HG03095 (cell line): ENCODE results near the gene FLT1.
A peak's percentile ranks its signal among the peaks of the same experiment; 100 is the strongest.

Experiments used
- ATAC-seq: cut with Tn5 transposase; IDR thresholded peaks from one replicate; pipeline ENCODE4 v1.9.1; 2021; ENCODE audit warnings: moderate library complexity; ENCODE audit not compliant: unreplicated experiment

Gene FLT1

DNA sequence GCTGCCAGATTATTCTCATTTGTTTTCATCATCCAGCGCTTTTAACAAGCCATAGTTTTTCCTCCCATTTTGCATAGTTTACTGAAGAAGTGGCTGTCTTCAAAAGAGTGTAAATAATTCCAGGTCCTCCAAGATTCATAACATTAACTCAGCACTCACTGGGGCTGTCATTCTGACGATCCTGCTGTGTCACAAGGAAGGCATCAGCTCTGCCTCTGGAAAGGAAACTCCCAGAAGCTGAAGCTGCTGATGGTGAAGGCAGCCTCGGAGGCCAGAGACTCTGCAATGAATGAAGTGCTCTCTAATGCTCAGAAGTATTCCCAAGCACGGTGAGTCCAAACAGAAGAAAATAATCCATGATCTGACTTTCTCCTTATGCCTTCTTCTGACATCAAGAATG lies 60.0 kb downstream of the FLT1 start:
- ATAC-seq: no peak

DNA sequence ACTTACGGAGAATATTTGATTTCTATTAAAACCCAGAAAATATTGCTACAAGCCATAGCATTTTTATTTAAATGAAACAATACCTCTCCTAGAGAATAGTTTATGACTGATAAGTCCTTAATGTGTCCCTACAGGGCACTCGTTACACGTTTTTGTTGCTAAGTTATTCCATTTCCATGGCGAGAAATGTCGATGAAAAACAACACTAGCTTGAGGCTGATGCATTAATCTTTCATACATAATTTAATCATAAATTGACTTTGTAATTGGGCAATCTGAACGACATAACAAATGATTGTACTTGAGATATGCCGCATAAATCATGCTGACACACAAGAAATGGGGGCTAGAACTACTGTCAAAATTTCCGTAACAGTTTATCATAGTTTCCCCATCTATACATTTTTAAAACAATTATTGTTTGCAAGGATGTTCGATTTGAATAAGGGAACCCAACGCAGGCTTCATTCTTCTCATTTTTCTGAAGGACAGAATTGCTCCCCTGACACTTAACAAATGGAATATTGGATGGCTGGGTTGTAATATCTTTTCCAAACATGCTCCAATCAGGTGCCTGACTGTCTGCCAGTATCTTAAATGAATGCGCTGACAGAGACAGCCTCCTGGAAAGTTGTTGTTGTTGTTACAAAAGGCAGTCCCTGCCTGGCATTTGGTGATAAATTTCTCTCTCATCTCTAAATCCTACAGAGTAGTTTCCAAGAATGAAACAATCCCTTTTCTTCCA lies 61.9 kb downstream of the FLT1 start:
- no peak for ATAC-seq

DNA sequence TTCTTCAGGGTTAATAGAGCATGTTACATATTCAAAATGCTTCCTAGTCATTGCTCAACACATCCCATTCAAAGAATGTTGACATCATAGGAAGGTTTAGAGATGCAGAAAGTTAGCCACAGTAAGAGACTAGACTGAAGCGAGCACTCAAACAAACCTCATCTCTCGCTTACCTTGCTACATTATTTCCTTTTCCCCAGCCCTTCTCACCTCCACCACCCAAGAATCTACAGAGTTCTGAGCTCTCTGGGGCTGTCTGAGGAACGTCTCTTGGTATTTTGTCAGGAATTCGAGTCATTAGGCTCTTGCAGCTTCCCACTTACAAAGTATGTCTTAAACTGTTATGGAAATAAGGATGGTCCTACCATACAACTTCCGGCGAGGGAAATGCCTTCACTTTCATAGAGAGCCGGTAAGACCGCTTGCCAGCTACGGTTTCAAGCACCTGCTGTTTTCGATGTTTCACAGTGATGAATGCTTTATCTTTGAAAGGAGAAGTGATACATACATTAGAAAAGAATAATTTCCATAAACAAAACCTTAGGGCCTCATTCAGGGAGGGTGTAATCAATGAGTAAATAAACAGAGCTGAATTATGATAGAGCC lies 65.1 kb downstream of the FLT1 start:
- ATAC-seq: peak; percentile 93

DNA sequence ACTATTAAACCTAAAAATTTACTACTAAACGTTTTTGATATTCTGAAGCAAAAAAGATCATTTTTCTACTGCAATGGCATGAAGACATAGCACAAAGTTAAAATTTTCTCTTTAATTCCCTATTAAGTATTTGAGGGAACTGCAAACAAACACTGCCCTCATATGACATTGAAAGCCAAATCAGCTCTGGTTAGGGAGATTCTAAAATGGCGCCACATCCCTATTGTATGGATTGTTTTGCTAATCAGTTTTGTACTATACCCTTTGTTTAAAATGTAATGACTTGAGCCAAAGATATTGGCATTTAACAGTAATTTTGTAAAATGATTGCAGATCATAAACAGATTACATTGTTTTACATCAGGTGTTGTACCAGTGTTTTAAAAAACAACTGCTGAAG lies 65.8 kb downstream of the FLT1 start:
- ATAC-seq: no peak

DNA sequence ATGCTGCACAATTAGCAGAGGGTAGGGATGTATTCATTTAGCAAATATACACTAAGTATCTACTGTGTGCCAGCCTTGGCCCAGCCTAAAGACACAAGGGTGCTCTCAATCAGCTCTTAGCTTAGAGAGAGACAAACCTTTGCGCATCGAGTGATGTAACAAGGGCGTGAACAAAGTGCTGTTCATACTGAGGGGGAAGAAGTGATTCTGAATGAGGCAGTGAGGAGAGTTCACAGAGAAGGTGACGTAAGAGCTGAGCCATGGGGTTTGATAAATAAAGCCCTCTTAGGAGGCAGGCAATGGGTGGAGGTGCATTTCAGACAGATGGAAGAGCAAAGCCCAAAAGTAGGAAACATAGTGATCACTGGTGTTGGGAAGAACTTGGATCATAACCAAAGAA lies 68.5 kb downstream of the FLT1 start:
- no peak for ATAC-seq

DNA sequence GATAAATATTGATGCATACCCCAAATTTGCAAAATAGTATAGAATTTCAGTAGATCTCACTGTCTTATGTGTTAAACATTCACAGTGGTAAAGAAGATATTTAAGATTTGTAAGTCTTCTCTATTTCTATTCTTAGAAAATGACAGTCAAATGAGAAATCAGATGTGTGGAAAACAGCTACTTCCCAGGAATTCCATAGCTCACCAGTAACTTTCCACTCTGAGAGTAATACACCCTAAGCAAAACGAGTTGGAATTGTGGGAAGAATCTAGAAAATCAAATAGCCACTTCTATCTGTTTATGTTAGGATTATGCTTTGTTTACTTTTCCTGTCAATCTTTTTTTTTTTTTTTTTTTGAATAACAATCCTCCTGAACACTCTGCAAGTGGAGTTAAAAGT lies 69.1 kb downstream of the FLT1 start:
- no peak for ATAC-seq

DNA sequence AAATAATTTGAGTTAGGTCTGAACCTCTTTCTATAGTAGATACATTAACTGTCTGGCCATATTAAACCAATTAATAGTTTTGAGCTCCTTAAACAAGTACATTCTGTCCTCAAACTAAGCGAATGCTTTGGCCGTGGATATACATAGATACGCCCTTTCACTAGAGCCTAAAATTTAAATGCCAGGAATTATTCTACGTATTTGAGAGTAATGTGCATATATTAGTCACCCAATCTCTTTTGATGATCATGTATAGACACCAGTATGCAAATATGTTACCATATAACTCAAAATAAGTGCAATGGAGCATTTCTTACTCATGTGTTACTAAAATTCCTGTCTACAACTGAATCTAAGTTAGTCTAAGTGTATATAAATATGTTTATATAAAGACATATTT lies 70.4 kb downstream of the FLT1 start:
- no peak for ATAC-seq

DNA sequence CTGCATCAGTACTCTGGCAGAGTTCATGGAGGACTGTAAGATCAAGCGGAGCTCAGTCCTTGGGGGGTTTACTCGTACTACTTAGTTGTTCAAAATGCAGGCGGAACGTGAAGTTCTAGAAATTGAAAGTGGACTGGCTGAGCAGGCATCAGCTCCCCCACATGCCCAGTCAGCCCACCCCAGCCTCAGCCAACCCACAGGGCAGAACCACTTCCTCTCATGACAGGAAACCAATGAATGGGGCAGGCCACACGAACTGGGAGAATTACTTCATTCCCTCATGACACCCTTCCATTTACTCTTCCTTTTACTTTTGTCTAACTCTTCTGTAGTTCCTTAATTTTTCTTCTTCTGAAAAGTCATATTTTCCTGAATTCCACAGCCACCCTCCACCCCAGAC lies 71.9 kb downstream of the FLT1 start:
- ATAC-seq: peak; percentile 53

DNA sequence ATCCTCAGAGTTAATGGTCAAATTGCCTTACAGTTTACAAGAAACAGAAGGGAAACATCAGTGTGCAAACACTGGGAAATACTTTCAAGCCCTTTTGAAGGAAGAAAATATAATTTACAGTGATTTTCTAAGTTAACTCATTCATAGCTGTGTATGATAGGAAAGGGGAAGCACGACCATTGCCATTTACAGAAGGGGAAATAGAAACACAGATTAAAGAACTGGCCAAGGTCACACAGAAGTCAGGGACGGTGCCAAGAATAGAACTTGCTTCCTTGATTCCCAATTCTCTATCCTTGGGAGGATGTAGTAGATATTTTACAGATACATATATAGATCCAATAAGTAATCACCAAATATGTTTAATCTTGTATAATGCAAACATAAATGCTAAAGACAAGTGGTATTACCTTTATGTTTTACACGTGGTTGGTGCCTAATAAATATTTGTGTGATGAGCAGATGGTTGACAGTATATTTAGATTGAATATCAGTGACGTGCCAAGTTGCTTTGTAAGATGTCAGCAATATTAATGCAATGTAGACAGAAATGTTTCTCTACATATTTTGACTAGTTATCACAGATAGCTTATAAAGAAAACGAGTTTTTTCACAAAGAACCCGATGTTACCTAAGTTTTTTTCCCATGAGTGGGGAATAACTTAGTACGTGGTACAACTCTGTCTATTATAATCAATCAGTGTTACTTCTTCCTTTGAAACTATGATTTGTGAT lies 73.1 kb downstream of the FLT1 start:
- no peak for ATAC-seq

DNA sequence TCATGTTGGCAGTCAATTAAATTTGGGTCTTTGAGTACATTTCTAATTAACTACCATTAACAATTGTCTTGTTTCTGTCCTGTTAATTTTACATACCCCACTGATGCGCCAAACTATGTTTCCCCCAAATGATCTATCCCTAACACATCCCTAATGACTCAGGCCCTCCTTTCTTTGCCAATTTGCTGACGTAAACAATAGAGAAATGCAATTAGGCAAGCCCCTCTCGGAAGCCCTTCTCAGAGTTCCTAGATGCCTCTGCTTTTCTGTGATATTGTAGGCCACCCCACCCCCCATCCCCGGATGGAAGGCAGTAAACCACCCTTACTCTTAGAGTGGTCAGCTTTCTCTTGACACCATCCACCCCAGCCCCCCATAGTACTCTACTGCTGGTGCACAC lies 74.2 kb downstream of the FLT1 start:
- ATAC-seq: no peak

DNA sequence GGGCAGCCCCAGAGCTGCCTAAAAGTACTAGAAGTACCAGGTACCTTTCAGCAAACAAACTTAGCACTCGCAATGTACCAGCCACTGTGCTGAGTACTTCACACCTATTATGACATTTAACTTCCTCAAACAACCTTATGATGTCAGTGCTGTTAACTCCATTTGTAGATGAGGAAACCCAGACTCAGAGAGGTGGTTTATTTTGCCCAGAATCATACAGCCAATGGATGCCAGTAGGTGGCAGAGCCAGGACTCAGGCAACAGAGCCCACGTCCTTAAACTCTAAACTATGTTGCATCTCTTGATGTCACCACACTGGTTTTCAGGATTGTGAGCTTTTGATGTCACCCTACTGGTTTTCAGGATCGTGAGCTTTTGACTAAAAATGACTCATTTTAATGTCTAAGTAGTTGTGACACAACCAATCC lies 78.9 kb downstream of the FLT1 start:
- ATAC-seq: no peak

DNA sequence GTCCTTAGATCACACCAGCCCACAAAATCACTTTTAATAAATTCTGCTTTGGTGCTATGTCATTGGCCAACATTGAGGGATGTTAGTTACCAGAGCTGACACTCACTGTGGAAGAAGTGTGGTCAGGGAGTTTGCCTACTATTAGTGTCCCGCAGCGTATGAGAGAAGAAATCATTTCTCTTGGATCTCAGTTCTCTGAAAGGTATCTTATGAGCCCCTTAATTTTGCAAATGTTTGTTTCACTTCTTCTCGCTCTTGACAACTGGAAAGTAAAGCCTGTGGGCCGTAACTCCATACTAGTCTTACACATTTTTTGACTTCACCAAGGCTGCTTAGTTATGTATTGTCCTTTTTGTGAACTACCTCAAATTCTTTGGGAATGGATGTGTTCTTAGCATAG lies 80.9 kb downstream of the FLT1 start:
- no peak for ATAC-seq

DNA sequence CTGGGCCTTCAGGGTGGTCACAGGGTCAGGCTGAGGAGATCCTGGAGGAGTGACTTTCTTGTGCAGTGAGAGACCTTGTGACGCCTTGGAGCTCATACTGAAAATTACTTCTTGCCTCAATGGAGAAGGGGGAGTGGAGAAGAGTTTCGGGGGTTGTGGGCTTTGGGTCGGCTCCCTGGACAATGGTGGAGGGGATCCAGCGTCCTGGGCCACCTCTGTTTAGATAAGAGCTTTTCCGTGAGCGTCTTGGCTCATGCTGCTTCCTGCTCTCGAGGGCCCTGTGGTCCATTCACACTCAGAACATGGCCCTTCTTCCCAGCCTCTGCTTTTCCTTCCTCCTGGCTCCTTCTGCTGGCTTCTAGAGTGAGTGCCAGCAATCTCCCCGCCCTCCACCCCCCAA lies 81.9 kb downstream of the FLT1 start:
- no peak for ATAC-seq

DNA sequence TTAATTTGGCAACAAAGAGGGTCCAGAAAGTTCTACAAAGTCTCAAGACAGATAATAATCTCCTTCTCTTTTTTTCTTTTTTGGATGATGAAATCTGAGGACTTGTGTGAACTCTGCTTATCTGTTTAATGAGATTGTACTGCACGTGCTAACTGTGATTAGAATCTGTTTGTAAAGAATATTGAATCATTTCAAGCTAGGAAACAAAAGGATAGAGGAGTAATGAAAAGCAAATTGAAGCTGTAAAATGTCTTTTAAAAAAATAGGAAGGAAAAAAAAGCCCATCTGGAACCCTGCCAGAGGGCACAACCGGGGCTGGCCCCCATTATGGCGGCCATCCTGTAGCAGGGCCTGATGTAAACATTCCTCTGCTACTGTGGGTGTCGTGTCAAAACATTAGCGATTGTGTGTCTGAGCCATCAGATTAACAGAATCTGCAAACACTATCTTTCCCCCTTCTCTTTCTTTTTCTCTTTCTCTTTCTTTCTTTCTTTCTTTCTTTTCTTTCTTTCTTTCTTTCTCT lies 83.0 kb downstream of the FLT1 start:
- no peak for ATAC-seq

DNA sequence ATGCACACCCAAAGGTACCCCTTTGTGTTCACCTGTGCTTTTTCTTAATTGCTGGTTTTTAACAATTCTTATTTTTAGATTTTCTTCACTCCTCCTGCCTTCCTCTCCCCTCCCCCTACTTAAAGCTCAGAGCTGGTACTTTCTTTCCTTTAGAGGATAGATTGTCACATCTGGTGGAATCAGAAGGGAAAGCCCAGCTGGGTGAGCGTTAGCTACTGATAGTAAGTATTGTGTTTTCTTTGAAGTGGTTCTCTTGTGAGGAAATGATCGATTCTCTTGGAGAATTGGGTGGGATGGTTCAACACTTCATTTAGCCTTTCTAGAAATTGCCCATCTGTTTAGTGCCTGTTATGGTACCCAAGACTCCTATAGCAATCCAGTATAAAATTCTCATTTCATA lies 84.8 kb downstream of the FLT1 start:
- ATAC-seq: no peak

DNA sequence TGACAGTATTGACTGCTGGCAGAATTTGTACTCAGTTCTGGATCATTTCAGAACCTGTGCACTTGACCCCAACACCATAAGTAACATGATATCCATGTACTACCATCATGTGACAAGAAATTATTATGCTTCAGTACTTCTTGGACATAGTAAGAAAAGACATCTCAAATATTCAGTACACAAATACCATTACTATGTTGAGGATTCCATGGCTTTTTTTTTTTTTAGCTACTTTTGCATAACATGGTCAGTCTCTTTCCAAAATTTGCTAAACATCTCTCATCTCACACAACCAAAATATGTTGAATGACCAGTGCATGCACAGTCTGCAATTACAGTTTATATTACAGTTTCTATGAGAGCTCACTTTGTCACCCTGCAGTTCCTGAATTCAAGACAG lies 85.3 kb downstream of the FLT1 start:
- no peak for ATAC-seq

DNA sequence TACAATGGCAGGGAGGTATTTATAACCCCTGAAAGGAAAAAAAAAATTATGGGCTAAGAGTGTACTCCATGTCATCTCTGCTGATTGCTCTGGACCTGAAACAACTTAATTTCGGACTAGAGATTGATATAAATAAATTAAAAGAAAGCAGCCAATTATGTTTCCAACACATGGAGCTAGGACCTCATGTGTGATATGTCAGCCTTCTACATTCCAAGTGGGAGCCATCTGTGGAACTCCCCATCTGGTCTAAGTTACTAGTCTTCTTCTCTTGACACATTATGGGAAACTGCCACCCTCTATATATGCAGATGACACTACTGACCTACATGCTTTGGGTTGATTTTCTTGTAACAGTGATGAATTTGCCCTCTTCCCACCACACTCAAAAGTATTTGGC lies 86.1 kb downstream of the FLT1 start:
- ATAC-seq: no peak

DNA sequence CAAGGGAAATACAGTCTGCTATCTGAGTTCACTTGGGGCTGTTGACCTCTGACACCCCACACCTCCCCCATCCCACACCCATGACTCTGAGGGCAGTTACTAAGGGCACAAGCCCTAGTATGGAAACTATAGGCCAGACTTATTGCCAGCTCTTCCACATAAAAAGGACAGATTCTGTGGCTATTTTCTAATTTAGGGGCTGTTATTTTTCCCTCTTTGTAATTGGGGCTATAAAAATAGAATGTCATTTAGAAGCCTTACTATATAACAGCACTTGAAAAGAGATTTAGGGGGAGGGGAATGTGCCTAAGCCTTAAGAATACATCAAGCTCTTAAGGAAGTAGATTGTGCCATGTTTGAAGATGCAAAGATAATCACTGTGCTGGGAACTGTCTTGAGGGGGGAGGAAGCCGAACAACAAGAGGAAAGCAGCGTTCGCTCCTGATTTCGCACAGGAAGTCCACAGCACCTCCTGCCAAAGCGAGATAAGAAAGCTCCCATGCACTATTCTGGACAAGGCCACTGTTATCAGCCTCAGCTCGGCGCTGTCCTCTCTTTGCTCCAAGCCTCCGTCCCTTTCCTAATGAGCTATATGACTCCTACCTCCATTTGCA lies 86.6 kb downstream of the FLT1 start:
- ATAC-seq: no peak

DNA sequence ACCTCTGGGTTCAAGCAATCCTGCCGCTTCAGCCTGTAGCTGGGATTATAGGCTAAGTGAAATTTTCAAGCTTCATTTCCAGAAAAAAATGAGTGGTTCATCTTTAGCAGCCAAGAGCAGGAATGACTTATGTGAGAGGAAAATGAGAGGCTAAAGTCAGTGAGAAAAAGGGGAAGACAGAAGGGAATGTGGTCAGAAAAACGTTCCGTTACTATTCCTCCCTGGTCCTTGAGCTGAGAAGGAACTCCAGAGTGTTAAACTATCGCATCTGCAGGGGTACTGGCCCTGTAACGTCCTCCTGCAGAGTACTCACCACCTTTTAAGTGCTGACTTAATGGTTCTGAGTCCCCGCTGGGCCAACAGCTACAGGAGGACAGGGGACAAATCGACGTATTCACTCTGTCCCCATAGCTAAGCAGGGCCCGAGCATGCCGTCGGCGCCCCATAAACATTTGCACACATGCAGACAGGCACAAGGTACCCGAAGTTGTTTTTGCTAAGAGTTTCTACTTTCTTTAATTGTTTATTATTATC lies 88.1 kb downstream of the FLT1 start:
- no peak for ATAC-seq

DNA sequence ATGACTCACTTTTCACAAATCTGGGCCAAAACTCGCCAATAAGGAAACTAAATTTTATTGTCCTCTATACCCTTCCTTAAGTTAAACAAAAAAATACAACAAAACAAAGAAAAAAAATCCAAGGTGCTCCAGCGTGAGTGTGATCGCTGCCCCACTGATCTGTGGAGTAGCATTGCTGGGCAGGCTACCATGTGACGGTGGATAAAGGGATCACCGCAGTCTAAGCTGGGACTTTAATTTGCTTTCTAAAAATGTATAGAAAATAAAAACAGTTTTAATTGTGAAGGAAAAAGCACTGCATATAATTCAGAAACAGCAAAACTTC lies 92.9 kb downstream of the FLT1 start:
- ATAC-seq: no peak

DNA sequence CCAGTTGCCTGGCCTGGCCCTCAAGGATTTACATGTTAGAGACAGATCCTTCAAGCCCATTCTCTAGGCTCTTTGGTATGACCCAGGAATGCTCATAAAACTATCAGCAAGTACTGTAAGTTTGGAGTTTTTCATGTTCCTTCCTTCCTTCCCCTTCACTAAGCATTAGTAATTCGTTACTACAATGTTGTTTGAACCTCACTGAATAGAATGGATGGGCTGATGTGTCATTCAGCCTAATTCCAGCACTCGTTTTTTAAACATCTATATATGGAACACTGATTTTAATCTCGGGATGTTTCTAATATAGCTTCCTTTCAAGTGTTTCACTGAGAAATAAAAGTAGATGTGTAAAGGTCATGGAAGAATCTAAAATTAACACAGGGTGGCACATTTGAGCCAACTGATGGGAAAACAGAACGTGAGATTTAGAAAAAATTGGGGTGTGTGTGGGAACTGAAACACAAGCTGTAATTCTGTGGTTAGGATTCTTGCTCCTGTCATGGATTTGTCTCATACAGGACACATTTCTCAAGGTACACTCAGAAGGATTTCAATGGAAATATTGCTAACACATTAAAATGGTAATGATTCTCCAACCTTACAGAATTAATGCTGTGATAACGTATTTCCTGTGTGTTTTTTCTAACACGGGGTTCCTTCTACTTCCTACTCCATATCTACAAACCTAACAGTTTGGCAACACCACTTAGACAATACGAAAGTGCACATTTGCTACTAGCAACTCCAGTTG lies 93.4 kb downstream of the FLT1 start:
- no peak for ATAC-seq
